HepG2 (cell line): ENCODE data around the gene ZFP36. TPM values are rescaled to one million over a fixed set of nuclear protein-coding genes. Genes with fewer than 3 reads are reported as not detected.

Experiments used
- AKAP8 ChIP-seq: sonication (generic); formaldehyde crosslinking; IDR thresholded peaks from 2 replicates; pipeline ENCODE4 v1.5.1; 2020; ENCODE audit warnings: mild to moderate bottlenecking, missing genetic modification reagents
- ATF6 ChIP-seq: sonication (generic); formaldehyde crosslinking; conservative IDR thresholded peaks from 2 replicates; pipeline ENCODE4 v1.4.0; 2020; ENCODE audit warnings: missing genetic modification reagents
- ATRX ChIP-seq: sonication (generic); formaldehyde crosslinking; IDR thresholded peaks from 2 replicates; pipeline ENCODE4 v1.4.0; 2020; ENCODE audit warnings: missing genetic modification reagents, borderline replicate concordance
- CBX5 ChIP-seq: sonication (generic); formaldehyde crosslinking; IDR thresholded peaks from 2 replicates; pipeline ENCODE4 v1.4.0; 2020; ENCODE audit warnings: missing genetic modification reagents, borderline replicate concordance
- ETV5 ChIP-seq: IDR thresholded peaks from 2 replicates; pipeline ENCODE4 v1.6.1; 2018; ENCODE audit warnings: missing biosample characterization, missing genetic modification reagents, inconsistent platforms, borderline replicate concordance
- NFE2 ChIP-seq: sonication (generic); formaldehyde crosslinking; IDR thresholded peaks from 2 replicates; pipeline ENCODE4 v1.4.0; 2020; ENCODE audit warnings: missing genetic modification reagents
- NFE2L1 ChIP-seq: sonication (generic); formaldehyde crosslinking; IDR thresholded peaks from 2 replicates; pipeline ENCODE4 v1.4.0; 2020; ENCODE audit warnings: missing genetic modification reagents, mild to moderate bottlenecking, borderline replicate concordance
- POGK ChIP-seq: sonication (generic); formaldehyde crosslinking; conservative IDR thresholded peaks from 2 replicates; pipeline ENCODE4 v1.8.0; 2022; ENCODE audit warnings: mild to moderate bottlenecking, moderate library complexity, missing genetic modification reagents
- PRPF4 ChIP-seq: fragments of 200-400 bp; formaldehyde crosslinking; IDR thresholded peaks from 2 replicates; pipeline ENCODE4 v1.6.1; 2016; ENCODE audit warnings: low read length, low read depth; ENCODE audit not compliant: poor library complexity, severe bottlenecking
- SMYD3 ChIP-seq: sonication (generic); formaldehyde crosslinking; IDR thresholded peaks from 2 replicates; pipeline ENCODE4 v1.8.1; 2023; ENCODE audit warnings: mild to moderate bottlenecking, missing genetic modification reagents
- TEF ChIP-seq: sonication (generic); formaldehyde crosslinking; IDR thresholded peaks from 2 replicates; pipeline ENCODE4 v1.5.0; 2020; ENCODE audit warnings: missing genetic modification reagents
- ZNF143 ChIP-seq: sonication (generic); formaldehyde crosslinking; IDR thresholded peaks from 2 replicates; pipeline ENCODE4 v1.4.0; 2020; ENCODE audit warnings: missing genetic modification reagents
- ZNF331 ChIP-seq: sonication (generic); formaldehyde crosslinking; IDR thresholded peaks from 2 replicates; pipeline ENCODE4 v1.4.0; 2020; ENCODE audit warnings: missing genetic modification reagents
- ZNF431 ChIP-seq: sonication (generic); formaldehyde crosslinking; IDR thresholded peaks from 2 replicates; pipeline ENCODE4 v1.9.0; 2022; ENCODE audit warnings: missing genetic modification reagents, low read depth, mild to moderate bottlenecking, borderline replicate concordance
- ZNF547 ChIP-seq: sonication (generic); formaldehyde crosslinking; IDR thresholded peaks from 2 replicates; pipeline ENCODE4 v1.5.1; 2020; ENCODE audit warnings: mild to moderate bottlenecking, missing genetic modification reagents
- ZNF652 ChIP-seq: IDR thresholded peaks from 2 replicates; pipeline ENCODE4 v1.6.1; 2016; ENCODE audit warnings: low read depth, borderline replicate concordance
- ZSCAN31 ChIP-seq: sonication (generic); formaldehyde crosslinking; IDR thresholded peaks from 2 replicates; pipeline ENCODE4 v1.5.0; 2020; ENCODE audit warnings: low read depth, mild to moderate bottlenecking, missing genetic modification reagents
- polyA plus RNA-seq, 8 experiments: library from polyadenylated mRNA; depleted of rRNA in 3 of 8; stranded (reverse) in 7 of 8; unstranded in 1 of 8; fragments of >200 nt; fragmentation: Illumina TruSeq in 4 of 8; extraction: Trizol in 4 of 8; gene quantifications; 2 replicates each; pipeline versions ENCODE4 v1.2.1 to v1.2.3, GENCODE V29; 2011 to 2016; ENCODE audit warnings: low read depth in 4 of 8, missing spikeins in 1 of 8, mixed read lengths in 1 of 8; ENCODE audit not compliant: insufficient read depth in 1 of 8
- total RNA-seq, 5 experiments: library from RNA; depleted of rRNA; stranded (reverse); fragments of >200 nt; fragmentation: Illumina TruSeq; extraction: Trizol; gene quantifications; 2 replicates each; pipeline ENCODE4 v1.2.3, GENCODE V29; 2016; ENCODE audit warnings: low read depth in 1 of 5
- TF ChIP-seq, protein P1 (sequence below): sonication (generic); formaldehyde crosslinking; IDR thresholded peaks from 2 replicates; pipeline ENCODE4 v1.4.0; 2020; ENCODE audit warnings: low read depth, mild to moderate bottlenecking, missing genetic modification reagents
- TF ChIP-seq, protein P2 (sequence below): sonication (generic); formaldehyde crosslinking; IDR thresholded peaks from 2 replicates; pipeline ENCODE4 v1.5.0; 2020; ENCODE audit warnings: missing genetic modification reagents

ZFP36 gene
- total and polyA plus RNA-seq, 2 of the 13 experiments (the other 11 are each of a cell fraction or from before 2014, with no cell fraction given): 1.4 to 1.7 TPM

DNA sequence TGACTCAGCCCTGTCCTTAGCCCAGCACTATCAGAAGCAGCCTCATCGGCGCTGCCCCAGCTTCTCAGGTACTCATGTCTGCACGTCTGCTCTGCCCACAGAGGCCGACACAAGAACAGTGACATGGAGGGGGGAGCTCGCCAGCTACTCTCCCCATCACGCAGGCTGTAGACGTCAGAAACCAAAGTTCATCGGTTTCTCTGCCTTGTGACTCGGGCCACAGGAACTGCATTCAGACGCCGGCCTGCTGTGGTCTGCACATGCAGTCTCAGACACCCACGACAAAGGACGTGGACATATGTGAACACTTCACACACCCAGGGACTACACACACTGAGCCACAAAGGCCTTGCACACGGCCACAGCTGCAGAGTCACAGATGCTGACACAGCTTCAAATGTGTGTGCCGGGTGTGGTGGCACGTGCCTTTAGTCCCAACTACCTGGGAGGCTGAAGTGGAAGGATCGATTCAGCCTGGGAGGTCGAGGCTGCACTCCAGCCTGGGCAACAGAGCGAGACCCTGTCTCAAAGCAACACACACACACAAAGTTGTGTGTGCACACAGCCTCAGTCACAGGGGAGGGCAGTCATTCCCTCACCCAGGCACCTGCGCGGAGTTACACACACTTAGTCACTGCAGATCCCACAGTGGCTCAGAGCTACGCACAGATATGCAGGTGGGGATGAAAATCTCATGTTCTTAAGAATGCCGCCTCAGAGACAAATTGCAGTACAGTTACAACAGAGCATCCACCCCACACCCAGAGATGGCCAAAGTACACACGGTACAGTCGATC is 4.9 kb upstream of the ZFP36 start (continued):
- TF ChIP-seq NFE2L1 (CRISPR knock-in tag) (peak; percentile 48; the same call in 1 of the 2 replicates), ZNF331 (CRISPR knock-in tag) (peak; percentile 80; the same call in 1 of the 2 replicates), ZNF431 (CRISPR knock-in tag) (peak; percentile 53; the same call in 1 of the 2 replicates), ZNF652 (CRISPR knock-in tag) (peak; percentile 50; the same call in 1 of the 2 replicates), ATRX (CRISPR knock-in tag) (no peak), PRPF4 (no peak), SMYD3 (CRISPR knock-in tag) (peak; percentile 88; the same call in 1 of the 2 replicates), ZSCAN31 (CRISPR knock-in tag) (no peak; the same call in 1 of the 2 replicates), ZNF547 (CRISPR knock-in tag) (peak; percentile 59; the same call in 1 of the 2 replicates), AKAP8 (CRISPR knock-in tag) (peak; percentile 92; the same call in 1 of the 2 replicates), NFE2 (CRISPR knock-in tag) (no peak; the same call in 1 of the 2 replicates), TEF (CRISPR knock-in tag) (no peak), ATF6 (CRISPR knock-in tag) (no peak), ETV5 (peak; percentile 74), CBX5 (CRISPR knock-in tag) (peak; percentile 18), POGK (no peak; the same call in 1 of the 2 replicates), ZNF143 (peak; percentile 39; the same call in 1 of the 2 replicates)
- TF ChIP-seq, protein P1, sequence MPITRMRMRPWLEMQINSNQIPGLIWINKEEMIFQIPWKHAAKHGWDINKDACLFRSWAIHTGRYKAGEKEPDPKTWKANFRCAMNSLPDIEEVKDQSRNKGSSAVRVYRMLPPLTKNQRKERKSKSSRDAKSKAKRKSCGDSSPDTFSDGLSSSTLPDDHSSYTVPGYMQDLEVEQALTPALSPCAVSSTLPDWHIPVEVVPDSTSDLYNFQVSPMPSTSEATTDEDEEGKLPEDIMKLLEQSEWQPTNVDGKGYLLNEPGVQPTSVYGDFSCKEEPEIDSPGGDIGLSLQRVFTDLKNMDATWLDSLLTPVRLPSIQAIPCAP (CRISPR knock-in tag): 0 out of 2 replicates have a peak, but pooled peaks have one; percentile 26
- TF ChIP-seq, protein P2, sequence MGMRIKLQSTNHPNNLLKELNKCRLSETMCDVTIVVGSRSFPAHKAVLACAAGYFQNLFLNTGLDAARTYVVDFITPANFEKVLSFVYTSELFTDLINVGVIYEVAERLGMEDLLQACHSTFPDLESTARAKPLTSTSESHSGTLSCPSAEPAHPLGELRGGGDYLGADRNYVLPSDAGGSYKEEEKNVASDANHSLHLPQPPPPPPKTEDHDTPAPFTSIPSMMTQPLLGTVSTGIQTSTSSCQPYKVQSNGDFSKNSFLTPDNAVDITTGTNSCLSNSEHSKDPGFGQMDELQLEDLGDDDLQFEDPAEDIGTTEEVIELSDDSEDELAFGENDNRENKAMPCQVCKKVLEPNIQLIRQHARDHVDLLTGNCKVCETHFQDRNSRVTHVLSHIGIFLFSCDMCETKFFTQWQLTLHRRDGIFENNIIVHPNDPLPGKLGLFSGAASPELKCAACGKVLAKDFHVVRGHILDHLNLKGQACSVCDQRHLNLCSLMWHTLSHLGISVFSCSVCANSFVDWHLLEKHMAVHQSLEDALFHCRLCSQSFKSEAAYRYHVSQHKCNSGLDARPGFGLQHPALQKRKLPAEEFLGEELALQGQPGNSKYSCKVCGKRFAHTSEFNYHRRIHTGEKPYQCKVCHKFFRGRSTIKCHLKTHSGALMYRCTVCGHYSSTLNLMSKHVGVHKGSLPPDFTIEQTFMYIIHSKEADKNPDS: peak; percentile 39; the same call in 1 of the 2 replicates
